ENCODE results near the gene FIP1L1. TPM values are rescaled to one million over a fixed set of nuclear protein-coding genes. Genes with fewer than 3 reads are reported as not detected.

FIP1L1 gene
- polyA plus RNA-seq, 1 of the 3 experiments (the other 2 are of a cell fraction): 20.3 TPM

GRCh38 chr4:53480909-53481308 is 103.5 kb downstream of the FIP1L1 start:
- Histone ChIP-seq H3K36me3 (replicated peaks in 1 of 2; ENCODE audit: control insufficient read depth in 1 of 2, insufficient read depth in 2 of 2, low read length in 1 of 2) (no peaks in the 10 kb centered on the region), H2AFZ (ENCODE audit: low read depth) (no peak overlapping the region), H3F3A (replicated peaks; ENCODE audit: insufficient read depth) (peaks cover 31% of the 10 kb centered on the region), H3K4me3 (ENCODE audit: low read depth in 2 of 2, low read length in 1 of 2) (no peak overlapping the region), H3K9ac (no peak overlapping the region), H4K20me1 (ENCODE audit: insufficient read depth) (no peaks in the 10 kb centered on the region), H3K9me2 (no peaks in the 10 kb centered on the region), H3K9me3 (no peaks in the 10 kb centered on the region), H3K4me1 (ENCODE audit: control insufficient read depth in 1 of 2, insufficient read depth in 2 of 2, low read depth in 1 of 2, low read length in 1 of 2) (peaks cover 0 to 9% of the 10 kb centered on the region in 2 experiments; a peak in 2 of 4 replicates), H3K4me2 (no peak overlapping the region), H3K27me3 (ENCODE audit: insufficient read depth) (no peaks in the 10 kb centered on the region), H3K79me2 (ENCODE audit: insufficient read depth) (no peaks in the 10 kb centered on the region), H3K27ac (ENCODE audit: low read depth in 2 of 2, low read length in 1 of 2) (peak overlapping the region in 1 of 2 experiments; percentile 95; a peak in 2 of 4 replicates)
- DNase-seq: no peak
- POLR2A ChIA-PET: no interaction called here
- CTCF ChIA-PET: interaction anchor here (0.6 to 6.6 kb wide), 3 partner anchors 10 to 99 kb away, joined by 3 to 36 read pairs (median 5); no protein-coding TSS in a partner anchor
- 93% methylated on average over 2 of the region's 2 CpGs for WGBS (ENCODE audit: low lambda C conversion rate)
- TF ChIP-seq POLR2AphosphoS5 (IDR thresholded peaks at IDR 0.05; ENCODE audit: low read depth, low read length): no peak
- TF ChIP-seq CTCF (IDR thresholded peaks at IDR 0.05): no peak
- no peak for TF ChIP-seq REST (IDR thresholded peaks at IDR 0.05; ENCODE audit: low read depth, low read length)
- TF ChIP-seq RFX5 (IDR thresholded peaks at IDR 0.05; ENCODE audit: low read length): no peak
- no peak for TF ChIP-seq CHD2 (IDR thresholded peaks at IDR 0.05; ENCODE audit: low read length, partially characterized antibody)
- no peak for TF ChIP-seq TEAD4 (IDR thresholded peaks at IDR 0.05; ENCODE audit: borderline replicate concordance, insufficient read depth)
- TF ChIP-seq EZH2phosphoT487 (IDR thresholded peaks at IDR 0.05; ENCODE audit: borderline replicate concordance, low read depth): no peak
- no peak for TF ChIP-seq NFIC (IDR thresholded peaks at IDR 0.05; ENCODE audit: borderline replicate concordance)
- TF ChIP-seq JUND (IDR thresholded peaks at IDR 0.05): no peak
- TF ChIP-seq FOSL2 (IDR thresholded peaks at IDR 0.05; ENCODE audit: borderline replicate concordance, low read depth): no peak
- no peak for TF ChIP-seq PBX3 (IDR thresholded peaks at IDR 0.05)
- no peak for TF ChIP-seq TAF1 (IDR thresholded peaks at IDR 0.05; ENCODE audit: borderline replicate concordance, low read depth, low read length)
- TF ChIP-seq FOXJ3 (CRISPR knock-in tag; IDR thresholded peaks at IDR 0.05): no peak
- no peak for TF ChIP-seq NRF1 (IDR thresholded peaks at IDR 0.05; ENCODE audit: low read depth, low read length)
- TF ChIP-seq SMC3 (IDR thresholded peaks at IDR 0.05; ENCODE audit: low read depth, low read length): no peak
